Measurements from ENCODE around the gene SSMEM1.

- TF ChIP-seq CTCF (IDR thresholded peaks at IDR 0.05; ENCODE audit: insufficient read depth, low read length, poor library complexity, severe bottlenecking) (no peak), EZH2phosphoT487 (conservative IDR thresholded peaks at IDR 0.05; ENCODE audit: low read length) (no peak)
These were observed 33.3 kb upstream of the SSMEM1 start for GRCh38 chr7:130174237-130174959.

All from SU-DHL-6 (cell line).